ENCODE measurements around the gene PRSS38. TPM values are rescaled to one million over a fixed set of nuclear protein-coding genes. Genes with fewer than 3 reads are reported as not detected.
A peak's percentile ranks its signal among the peaks of the same experiment; 100 is the strongest.

PRSS38 gene
- total RNA-seq, 1 donor from 2014 or later, result not detected

- no peak for DNase-seq
Measured at GRCh38 chr1:227779021-227779441, 36.4 kb upstream of the PRSS38 start.

- no peak for DNase-seq
Measured at GRCh38 chr1:227779685-227780084, 35.8 kb upstream of the PRSS38 start.

- DNase-seq, result no peak
Measured at GRCh38 chr1:227780101-227781044, 35.1 kb upstream of the PRSS38 start.

GRCh38 chr1:227781314-227781930 lies 34.1 kb upstream of the PRSS38 start:
- no peak for DNase-seq

- DNase-seq, result no peak
Measured at GRCh38 chr1:227782226-227782625, 33.2 kb upstream of the PRSS38 start.

- no peak for DNase-seq
Measured at GRCh38 chr1:227785094-227785804, 30.2 kb upstream of the PRSS38 start.

GRCh38 chr1:227785805-227786671 lies 29.4 kb upstream of the PRSS38 start:
- DNase-seq, result no peak

GRCh38 chr1:227786673-227787512 lies 28.6 kb upstream of the PRSS38 start:
- no peak for DNase-seq

- peak; percentile 68 for DNase-seq
Measured at GRCh38 chr1:227787513-227788270, 27.8 kb upstream of the PRSS38 start.

- DNase-seq, result no peak
Measured at GRCh38 chr1:227788271-227789083, 27.0 kb upstream of the PRSS38 start.

GRCh38 chr1:227789084-227790033 lies 26.1 kb upstream of the PRSS38 start:
- no peak for DNase-seq

GRCh38 chr1:227790034-227790400 lies 25.5 kb upstream of the PRSS38 start:
- no peak for DNase-seq

- no peak for DNase-seq
Measured at GRCh38 chr1:227790868-227791267, 24.6 kb upstream of the PRSS38 start.

- DNase-seq, result no peak
Measured at GRCh38 chr1:227791425-227792143, 23.9 kb upstream of the PRSS38 start.

- no peak for DNase-seq
Measured at GRCh38 chr1:227792216-227793078, 23.0 kb upstream of the PRSS38 start.

Data from occipital lobe (tissue), 2 donors.